H9 (cell line): Measurements from ENCODE around the gene PCDH18. TPM values are rescaled to one million over a fixed set of nuclear protein-coding genes. Genes with fewer than 3 reads are reported as not detected.

Experiments used
- DNase-seq: peaks from one replicate; pipeline ENCODE4 v3.0.0-alpha.2; 2017
- H2AFZ ChIP-seq: one replicate; pipeline ENCODE4 v1.6.1; 2013; ENCODE audit warnings: mild to moderate bottlenecking, low read length, control low read depth, moderate library complexity
- H2AK5ac ChIP-seq: 2 replicates; pipeline ENCODE4 v1.6.1; 2013; ENCODE audit warnings: low read length, control low read depth, mixed read lengths; ENCODE audit not compliant: insufficient read length
- H2BK120ac ChIP-seq: one replicate; pipeline ENCODE4 v1.6.1; 2013; ENCODE audit warnings: low read depth, mild to moderate bottlenecking, low read length, control low read depth, inconsistent platforms; ENCODE audit not compliant: poor library complexity, severe bottlenecking
- H2BK12ac ChIP-seq: 2 replicates; pipeline ENCODE4 v1.6.1; 2013; ENCODE audit warnings: low read length, control low read depth, mixed read lengths, low read depth; ENCODE audit not compliant: insufficient read length
- H2BK15ac ChIP-seq: 2 replicates; pipeline ENCODE4 v1.6.1; 2013; ENCODE audit warnings: low read depth, low read length, control low read depth
- H2BK20ac ChIP-seq: one replicate; pipeline ENCODE4 v1.6.1; 2013; ENCODE audit warnings: low read depth, mild to moderate bottlenecking, low read length, control low read depth, inconsistent platforms; ENCODE audit not compliant: poor library complexity, severe bottlenecking
- H2BK5ac ChIP-seq: 2 replicates; pipeline ENCODE4 v1.6.1; 2013; ENCODE audit warnings: low read length, control low read depth, mixed read lengths; ENCODE audit not compliant: insufficient read length
- H3K14ac ChIP-seq: 2 replicates; pipeline ENCODE4 v1.6.1; 2013; ENCODE audit warnings: low read length, control low read depth; ENCODE audit not compliant: insufficient read depth
- H3K18ac ChIP-seq: 2 replicates; pipeline ENCODE4 v1.6.1; 2013; ENCODE audit warnings: low read depth, mild to moderate bottlenecking, mixed read lengths, low read length, control low read depth; ENCODE audit not compliant: insufficient read length
- H3K23ac ChIP-seq: 2 replicates; pipeline ENCODE4 v1.6.1; 2013; ENCODE audit warnings: low read length, control low read depth, mixed read lengths, low read depth; ENCODE audit not compliant: insufficient read length
- H3K23me2 ChIP-seq: 2 replicates; pipeline ENCODE4 v1.6.1; 2013; ENCODE audit warnings: low read depth, mild to moderate bottlenecking, mixed read lengths, low read length, control low read depth; ENCODE audit not compliant: insufficient read length, poor library complexity, severe bottlenecking
- H3K27ac ChIP-seq: 2 replicates; pipeline ENCODE4 v1.5.1; 2013; ENCODE audit warnings: low read length, control low read depth, mixed read lengths, low read depth; ENCODE audit not compliant: insufficient read length
- H3K27me3 ChIP-seq: 2 replicates; pipeline ENCODE4 v1.6.1; 2013; ENCODE audit warnings: low read length, control low read depth, inconsistent platforms; ENCODE audit not compliant: insufficient read depth
- H3K4ac ChIP-seq: 2 replicates; pipeline ENCODE4 v1.6.1; 2013; ENCODE audit warnings: low read depth, mild to moderate bottlenecking, control low read depth, inconsistent platforms, low read length, moderate library complexity
- H3K4me1 ChIP-seq: 2 replicates; pipeline ENCODE4 v1.6.1; 2013; ENCODE audit warnings: low read length, control low read depth, inconsistent platforms; ENCODE audit not compliant: insufficient read depth
- H3K4me2 ChIP-seq: 2 replicates; pipeline ENCODE4 v1.6.1; 2013; ENCODE audit warnings: low read length, control low read depth, mixed read lengths; ENCODE audit not compliant: insufficient read length, insufficient read depth
- H3K56ac ChIP-seq: 2 replicates; pipeline ENCODE4 v1.6.1; 2013; ENCODE audit warnings: low read depth, mild to moderate bottlenecking, mixed read lengths, low read length, control low read depth; ENCODE audit not compliant: insufficient read length
- H3K79me1 ChIP-seq: 2 replicates; pipeline ENCODE4 v1.6.1; 2013; ENCODE audit warnings: low read depth, mild to moderate bottlenecking, moderate library complexity, low read length, control low read depth, inconsistent platforms; ENCODE audit not compliant: insufficient read depth, poor library complexity, severe bottlenecking
- H3K79me2 ChIP-seq: 2 replicates; pipeline ENCODE4 v1.6.1; 2013; ENCODE audit warnings: low read length, control low read depth, inconsistent platforms; ENCODE audit not compliant: insufficient read depth
- H3K9ac ChIP-seq: 2 replicates; pipeline ENCODE4 v1.6.1; 2013; ENCODE audit warnings: low read length, control low read depth, mixed read lengths; ENCODE audit not compliant: insufficient read length; ENCODE audit errors: extremely low read depth
- H3K9me3 ChIP-seq: one replicate; pipeline ENCODE4 v1.6.1; 2013; ENCODE audit warnings: low read depth, low read length, inconsistent platforms; ENCODE audit not compliant: control insufficient read depth
- H3T11ph ChIP-seq: one replicate; pipeline ENCODE4 v1.6.1; 2013; ENCODE audit warnings: mild to moderate bottlenecking, low read length, control low read depth, inconsistent platforms
- H4K20me1 ChIP-seq: one replicate; pipeline ENCODE4 v1.6.1; 2013; ENCODE audit not compliant: control insufficient read depth, insufficient read length, insufficient read depth
- H4K5ac ChIP-seq: 2 replicates; pipeline ENCODE4 v1.6.1; 2013; ENCODE audit warnings: low read depth, mild to moderate bottlenecking, mixed read lengths, low read length, control low read depth; ENCODE audit not compliant: insufficient read length
- H4K8ac ChIP-seq: replicated peaks from 2 replicates; pipeline ENCODE4 v1.6.1; 2013; ENCODE audit warnings: low read length, control low read depth, mixed read lengths, low read depth; ENCODE audit not compliant: insufficient read length
- H4K91ac ChIP-seq: 2 replicates; pipeline ENCODE4 v1.6.1; 2013; ENCODE audit warnings: low read depth, mild to moderate bottlenecking, moderate library complexity, mixed read lengths, low read length, control low read depth; ENCODE audit not compliant: insufficient read length
- H3K27ac Mint-ChIP-seq, 3 experiments: 2 replicates in 2 of 3; 3 replicates in 1 of 3; pipeline ENCODE4 v1.8.0; 2020 to 2021; ENCODE audit warnings: mixed read lengths in 3 of 3, mild to moderate bottlenecking in 1 of 3, moderate library complexity in 1 of 3
- H3K27me3 Mint-ChIP-seq: 2 replicates; pipeline ENCODE4 v1.8.0; 2021; ENCODE audit warnings: low read depth, mild to moderate bottlenecking, moderate library complexity, mixed read lengths
- H3K36me3 Mint-ChIP-seq, 3 experiments: 2 replicates in 2 of 3; 3 replicates in 1 of 3; pipeline ENCODE4 v1.8.0; 2020 to 2021; ENCODE audit warnings: low read depth in 3 of 3, mixed read lengths in 3 of 3; ENCODE audit not compliant: insufficient read depth in 1 of 3
- H3K4me1 Mint-ChIP-seq, 2 experiments: 2 replicates each; pipeline ENCODE4 v1.8.0; 2020; ENCODE audit warnings: mixed read lengths in 2 of 2
- H3K4me3 Mint-ChIP-seq, 2 experiments: 2 replicates in 1 of 2; 3 replicates in 1 of 2; pipeline ENCODE4 v1.8.0; 2020 to 2021; ENCODE audit warnings: mild to moderate bottlenecking in 2 of 2, mixed read lengths in 2 of 2, moderate library complexity in 1 of 2
- H3K9me3 Mint-ChIP-seq, 2 experiments: 2 replicates in 1 of 2; 3 replicates in 1 of 2; pipeline ENCODE4 v1.8.0; 2020; ENCODE audit warnings: mild to moderate bottlenecking in 2 of 2, mixed read lengths in 2 of 2, moderate library complexity in 1 of 2
- CTCF ChIP-seq: fragments of 200-600 bp; sonication (generic); conservative IDR thresholded peaks from 3 replicates; pipeline ENCODE4 v1.8.0; 2021; ENCODE audit warnings: antibody characterized with exemption, mild to moderate bottlenecking
- WGBS: extraction: QIAGEN DNeasy Blood & Tissue Kit; methylation state at CpG from one replicate; pipeline ENCODE4 v1.1.7; 2013; ENCODE audit warnings: missing lambda C conversion rate, low lambda C conversion rate, mixed read lengths; ENCODE audit not compliant: insufficient read length; ENCODE audit errors: extremely low coverage; 5-methylcytosine and 5-hydroxymethylcytosine counted together
- total RNA-seq: library from RNA; stranded (reverse); gene quantifications from 2 replicates; pipeline ENCODE4 v1.2.1, GENCODE V29; 2021

The PCDH18 gene
- total RNA-seq, 1 experiment from 2014 or later, result 60.7 TPM

DNA sequence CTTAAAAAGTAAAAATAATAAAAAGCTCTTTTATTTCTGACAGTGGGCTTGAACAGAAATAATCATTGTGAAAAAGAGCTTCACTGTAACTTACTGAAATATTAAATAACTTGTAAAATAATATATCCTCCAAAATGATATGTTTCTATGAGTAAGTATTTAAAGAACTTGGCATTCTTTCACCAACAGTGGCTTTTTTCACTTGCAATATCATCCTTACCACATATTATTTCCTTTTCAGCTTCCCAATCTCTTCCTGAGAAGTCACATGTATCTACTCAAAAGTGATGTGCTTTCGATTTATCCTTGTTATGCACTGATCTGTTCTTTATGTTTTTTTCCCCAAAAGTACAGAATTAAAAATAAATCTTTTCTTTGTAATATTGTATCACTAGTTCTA is 2.2 kb upstream of the PCDH18 start:
- no peak for DNase-seq
- no peaks in the 10 kb centered on the region for H3K27me3 Mint-ChIP-seq
- H3K23ac ChIP-seq, result no peak overlapping the region
- H3K4me1 ChIP-seq, result peaks cover 13% of the 10 kb centered on the region; the same call in 1 of the 2 replicates
- no peak overlapping the region for H4K5ac ChIP-seq
- no peak overlapping the region for H3T11ph ChIP-seq
- no peak overlapping the region for H3K4ac ChIP-seq
- peak overlapping the region in 1 of 3 experiments; percentile 79; a peak in 2 of 7 replicates for H3K27ac Mint-ChIP-seq
- no peaks in the 10 kb centered on the region for H3K9me3 Mint-ChIP-seq
- H3K4me1 Mint-ChIP-seq, result peaks cover 37 to 48% of the 10 kb centered on the region in 2 experiments
- no peak overlapping the region for H3K18ac ChIP-seq
- H3K23me2 ChIP-seq, result peaks cover 9% of the 10 kb centered on the region
- H3K27me3 ChIP-seq, result no peaks in the 10 kb centered on the region
- no peak overlapping the region for H3K14ac ChIP-seq
- no peak overlapping the region for H4K91ac ChIP-seq
- H4K20me1 ChIP-seq, result no peaks in the 10 kb centered on the region
- H2AFZ ChIP-seq, result no peak overlapping the region
- H2BK15ac ChIP-seq, result no peak overlapping the region
- H3K79me2 ChIP-seq, result peaks cover 24% of the 10 kb centered on the region; the same call in 1 of the 2 replicates
- no peak overlapping the region for H3K4me3 Mint-ChIP-seq
- TF ChIP-seq CTCF, result no peak
- H2AK5ac ChIP-seq, result no peak overlapping the region
- H4K8ac ChIP-seq, result no peak overlapping the region
- H3K9me3 ChIP-seq, result no peaks in the 10 kb centered on the region
- H3K4me2 ChIP-seq, result no peak overlapping the region
- no peak overlapping the region for H2BK120ac ChIP-seq
- H3K79me1 ChIP-seq, result no peaks in the 10 kb centered on the region
- H2BK12ac ChIP-seq, result no peak overlapping the region
- no peak overlapping the region for H2BK20ac ChIP-seq
- no peak overlapping the region for H3K56ac ChIP-seq
- no CpG with 5 or more reads among the region's 1 CpG for WGBS
- H3K36me3 Mint-ChIP-seq, result peaks cover 0 to 14% (median 0%) of the 10 kb centered on the region in 3 experiments; a peak in 4 of 7 replicates
- H2BK5ac ChIP-seq, result no peak overlapping the region
- H3K27ac ChIP-seq, result no peak overlapping the region
- H3K9ac ChIP-seq, result no peak overlapping the region
